B cell (primary cell): ENCODE results near the gene DTWD2. TPM values are rescaled to one million over a fixed set of nuclear protein-coding genes. Genes with fewer than 3 reads are reported as not detected.
"Not testable (repeated sequence)": the region's sequence is repeated elsewhere in the genome, so short reads cannot be mapped to it uniquely, and the experiment has no call there.

Experiments used
- ATAC-seq: fragments of 200-7000 bp; cut with Tn5 transposase; one replicate; pipeline ENCODE4 v1.10.0; 2021; ENCODE audit warnings: low read depth, mild to moderate bottlenecking, moderate number of reproducible peaks, moderate library complexity
- CTCF ChIA-PET: fragments of 350-600 bp; sonication (Branson Sonifier 250); formaldehyde crosslinking; loops from one replicate; lab custom pipeline; 2021; ENCODE audit warnings: antibody characterized with exemption, inconsistent platforms; lab: Charles Lee
- POLR2A ChIA-PET: fragments of 350-600 bp; sonication (Branson Sonifier 250); formaldehyde crosslinking; loops from one replicate; lab custom pipeline; 2021; ENCODE audit warnings: antibody characterized with exemption; lab: Charles Lee
- DNase-seq: peaks from one replicate; pipeline ENCODE4 v3.0.0; 2013
- H2AFZ ChIP-seq: 2 replicates; pipeline ENCODE4 v1.6.1; 2012; ENCODE audit warnings: mild to moderate bottlenecking, low read depth, low read length; ENCODE audit not compliant: insufficient read depth, poor library complexity, severe bottlenecking
- H3K27ac ChIP-seq, 2 donors: 1 replicate in 1 of 2; 2 replicates in 1 of 2; pipeline ENCODE4 v1.5.1; 2012 to 2013; ENCODE audit warnings: low read length in 2 of 2, mild to moderate bottlenecking in 2 of 2, moderate library complexity in 1 of 2
- H3K27me3 ChIP-seq, 4 experiments: fragments of 200-600 bp in 1 of 4; sonication (generic) in 1 of 4; replicated peaks in 1 of 4; 1 replicate in 2 of 4; 2 replicates in 2 of 4; pipeline versions ENCODE4 v1.6.1 to v1.7.0; 2013 to 2016; ENCODE audit warnings: low read length in 3 of 4, mild to moderate bottlenecking in 2 of 4, mixed read lengths in 1 of 4, moderate library complexity in 1 of 4; ENCODE audit not compliant: insufficient read depth in 4 of 4, control insufficient read depth in 3 of 4; ENCODE audit errors: control extremely low read depth in 1 of 4
- H3K36me3 ChIP-seq, 2 experiments: replicated peaks in 1 of 2; 1 replicate in 1 of 2; 2 replicates in 1 of 2; pipeline versions ENCODE4 v1.6.1 to v1.7.1; 2013; ENCODE audit warnings: low read length in 1 of 2; ENCODE audit not compliant: insufficient read depth in 2 of 2, control insufficient read depth in 1 of 2; ENCODE audit errors: control extremely low read depth in 1 of 2, extremely low read depth in 1 of 2
- H3K4me1 ChIP-seq, 2 donors: fragments of 200-600 bp in 1 of 2; sonication (generic) in 1 of 2; 1 replicate in 1 of 2; 2 replicates in 1 of 2; pipeline versions ENCODE4 v1.5.1 to v1.6.1; 2013 to 2017; ENCODE audit warnings: low read length in 2 of 2; ENCODE audit not compliant: control insufficient read depth in 2 of 2, insufficient read depth in 2 of 2
- H3K4me2 ChIP-seq: replicated peaks from 2 replicates; pipeline ENCODE3; 2012; ENCODE audit warnings: mild to moderate bottlenecking, low read depth, low read length; ENCODE audit not compliant: poor library complexity, severe bottlenecking
- H3K4me3 ChIP-seq, 5 experiments: fragments of 200-600 bp in 1 of 5; sonication (generic) in 1 of 5; 1 replicate in 3 of 5; 2 replicates in 2 of 5; pipeline versions ENCODE4 v1.5.1 to v1.7.0; 2011 to 2016; ENCODE audit warnings: low read length in 4 of 5, mild to moderate bottlenecking in 4 of 5, low read depth in 2 of 5, control low read depth in 1 of 5, moderate library complexity in 1 of 5; ENCODE audit not compliant: insufficient read depth in 1 of 5; ENCODE audit errors: control extremely low read depth in 1 of 5, extremely low read depth in 1 of 5
- H3K79me2 ChIP-seq: fragments of 200-600 bp; sonication (generic); one replicate; pipeline ENCODE4 v1.6.0; 2016; ENCODE audit warnings: low read length; ENCODE audit not compliant: control insufficient read depth, insufficient read depth
- H3K9ac ChIP-seq: fragments of 200-600 bp; sonication (generic); 2 replicates; pipeline ENCODE4 v1.6.1; 2017; ENCODE audit warnings: mild to moderate bottlenecking, low read length, moderate library complexity
- H3K9me3 ChIP-seq, 3 donors: one replicate each; pipeline versions ENCODE4 v1.6.1 to v1.7.1; 2013; ENCODE audit warnings: low read length in 2 of 3; ENCODE audit not compliant: control insufficient read depth in 2 of 3, insufficient read depth in 1 of 3; ENCODE audit errors: control extremely low read depth in 1 of 3
- H4K20me1 ChIP-seq: 2 replicates; pipeline ENCODE4 v1.6.0; 2012; ENCODE audit warnings: mild to moderate bottlenecking, low read length; ENCODE audit not compliant: insufficient read depth, control insufficient read depth, poor library complexity, severe bottlenecking
- H3K27ac Mint-ChIP-seq: one replicate; pipeline ENCODE4 v1.8.0; 2021; ENCODE audit warnings: mixed read lengths
- H3K27me3 Mint-ChIP-seq: one replicate; pipeline ENCODE4 v1.8.0; 2021; ENCODE audit warnings: mixed read lengths
- H3K4me1 Mint-ChIP-seq: one replicate; pipeline ENCODE4 v1.8.0; 2021; ENCODE audit warnings: mixed read lengths
- H3K4me3 Mint-ChIP-seq: one replicate; pipeline ENCODE4 v1.8.0; 2021; ENCODE audit warnings: mixed read lengths
- H3K9me3 Mint-ChIP-seq: one replicate; pipeline ENCODE4 v1.8.0; 2022; ENCODE audit warnings: mixed read lengths; ENCODE audit not compliant: insufficient read depth
- EZH2 ChIP-seq: IDR thresholded peaks from 2 replicates; pipeline ENCODE4 v1.6.1; 2012; ENCODE audit warnings: borderline replicate concordance, low read depth, mild to moderate bottlenecking, moderate library complexity, low read length; ENCODE audit not compliant: insufficient read depth, poor library complexity, severe bottlenecking
- WGBS: methylation state at CpG from one replicate; pipeline ENCODE4 v1.1.5; 2013; ENCODE audit warnings: missing lambda C conversion rate; ENCODE audit not compliant: insufficient coverage; 5-methylcytosine and 5-hydroxymethylcytosine counted together
- intact Hi-C: fragments of 100-400 bp; cut with micrococcal nuclease; formaldehyde crosslinking; loops from one replicate; pipeline ENCODE4 v1.10.0; 2022
- polyA plus RNA-seq: library from polyadenylated mRNA; depleted of rRNA; stranded (reverse); fragments of >200 nt; gene quantifications from 2 replicates; pipeline ENCODE4 v1.2.3, GENCODE V29; 2012
- total RNA-seq, 2 donors: library from RNA; stranded (reverse); fragments of 120-200 nt in 1 of 2; gene quantifications; 1 replicate in 1 of 2; 2 replicates in 1 of 2; pipeline versions ENCODE4 v1.2.3 to v1.2.4, GENCODE V29; 2013 to 2022
- TF ChIP-seq, protein P1 (sequence below): fragments of 200-600 bp; IDR thresholded peaks from one replicate; pipeline ENCODE4 v1.8.0; 2022; ENCODE audit warnings: antibody characterized with exemption, mild to moderate bottlenecking

The DTWD2 gene
- total and polyA plus RNA-seq, 2 donors (not counting 1 experiment from before 2014, with no cell fraction given): 3.7 to 6.0 TPM

DNA sequence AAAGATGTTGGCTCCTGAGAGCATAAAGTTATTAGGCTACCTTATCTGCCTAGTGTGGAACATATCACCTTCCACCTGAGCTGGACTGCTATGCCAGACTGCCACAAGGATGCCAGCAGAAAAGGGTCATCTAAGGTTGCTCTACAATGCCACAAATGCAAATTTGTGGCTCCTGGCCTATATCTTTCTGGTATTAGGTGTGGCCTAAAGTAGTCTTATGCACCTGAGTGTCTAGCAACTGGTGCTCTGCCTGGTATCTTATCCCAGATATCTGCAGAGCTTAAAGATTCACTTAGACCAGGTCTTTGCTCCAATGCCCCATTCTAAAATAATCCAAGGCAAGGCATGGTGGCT is 34.7 kb downstream of the DTWD2 start:
- ATAC-seq: no peak
- Histone ChIP-seq H2AFZ (no peak overlapping the region), H3K27me3 (no peaks in the 10 kb centered on the region), H3K79me2 (peaks cover 3% of the 10 kb centered on the region), H3K4me2 (no peak overlapping the region), H3K36me3 (no peaks in the 10 kb centered on the region), H4K20me1 (no peaks in the 10 kb centered on the region), H3K9me3 (no peaks in the 10 kb centered on the region), H3K4me3 (no peak overlapping the region), H3K27ac (no peak overlapping the region), H3K4me1 (peaks cover 0 to 3% of the 10 kb centered on the region in 2 donors), H3K9ac (no peak overlapping the region)
- no peak for DNase-seq
- Mint-ChIP-seq H3K9me3 (no peaks in the 10 kb centered on the region), H3K27me3 (no peaks in the 10 kb centered on the region), H3K4me3 (no peak overlapping the region), H3K27ac (no peak overlapping the region), H3K4me1 (peaks cover 4% of the 10 kb centered on the region)
- POLR2A ChIA-PET: no interaction called here
- CTCF ChIA-PET: no interaction called here
- TF ChIP-seq, protein P1, sequence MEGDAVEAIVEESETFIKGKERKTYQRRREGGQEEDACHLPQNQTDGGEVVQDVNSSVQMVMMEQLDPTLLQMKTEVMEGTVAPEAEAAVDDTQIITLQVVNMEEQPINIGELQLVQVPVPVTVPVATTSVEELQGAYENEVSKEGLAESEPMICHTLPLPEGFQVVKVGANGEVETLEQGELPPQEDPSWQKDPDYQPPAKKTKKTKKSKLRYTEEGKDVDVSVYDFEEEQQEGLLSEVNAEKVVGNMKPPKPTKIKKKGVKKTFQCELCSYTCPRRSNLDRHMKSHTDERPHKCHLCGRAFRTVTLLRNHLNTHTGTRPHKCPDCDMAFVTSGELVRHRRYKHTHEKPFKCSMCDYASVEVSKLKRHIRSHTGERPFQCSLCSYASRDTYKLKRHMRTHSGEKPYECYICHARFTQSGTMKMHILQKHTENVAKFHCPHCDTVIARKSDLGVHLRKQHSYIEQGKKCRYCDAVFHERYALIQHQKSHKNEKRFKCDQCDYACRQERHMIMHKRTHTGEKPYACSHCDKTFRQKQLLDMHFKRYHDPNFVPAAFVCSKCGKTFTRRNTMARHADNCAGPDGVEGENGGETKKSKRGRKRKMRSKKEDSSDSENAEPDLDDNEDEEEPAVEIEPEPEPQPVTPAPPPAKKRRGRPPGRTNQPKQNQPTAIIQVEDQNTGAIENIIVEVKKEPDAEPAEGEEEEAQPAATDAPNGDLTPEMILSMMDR: no peak
- no peak for TF ChIP-seq EZH2
- intact Hi-C loops: loop anchor here (10.0 kb wide), 1 partner anchor 1499 kb away; no protein-coding TSS in a partner anchor

GRCh38 chr5:118952992-118953651 is 35.2 kb downstream of the DTWD2 start:
- TF ChIP-seq, protein P1: no peak
- TF ChIP-seq EZH2: no peak
- Histone ChIP-seq H3K4me1 (peaks cover 0 to 3% of the 10 kb centered on the region in 2 donors), H3K4me3 (no peak overlapping the region), H3K4me2 (no peak overlapping the region), H2AFZ (no peak overlapping the region), H4K20me1 (no peaks in the 10 kb centered on the region), H3K9me3 (no peaks in the 10 kb centered on the region), H3K27ac (no peak overlapping the region), H3K9ac (no peak overlapping the region), H3K36me3 (no peaks in the 10 kb centered on the region), H3K79me2 (no peaks in the 10 kb centered on the region), H3K27me3 (no peaks in the 10 kb centered on the region)
- H3K9me3 Mint-ChIP-seq: no peaks in the 10 kb centered on the region
- intact Hi-C loops: loop anchor here (10.0 kb wide), 1 partner anchor 1498 kb away; no protein-coding TSS in a partner anchor
- no CpG with 5 or more reads among the region's 2 CpGs for WGBS
- no peaks in the 10 kb centered on the region for H3K27me3 Mint-ChIP-seq
- H3K4me1 Mint-ChIP-seq: peaks cover 4% of the 10 kb centered on the region
- DNase-seq (no peak), ATAC-seq (no peak)
- no peak overlapping the region for H3K4me3 Mint-ChIP-seq
- POLR2A ChIA-PET: no interaction called here
- H3K27ac Mint-ChIP-seq: no peak overlapping the region
- CTCF ChIA-PET: no interaction called here

DNA sequence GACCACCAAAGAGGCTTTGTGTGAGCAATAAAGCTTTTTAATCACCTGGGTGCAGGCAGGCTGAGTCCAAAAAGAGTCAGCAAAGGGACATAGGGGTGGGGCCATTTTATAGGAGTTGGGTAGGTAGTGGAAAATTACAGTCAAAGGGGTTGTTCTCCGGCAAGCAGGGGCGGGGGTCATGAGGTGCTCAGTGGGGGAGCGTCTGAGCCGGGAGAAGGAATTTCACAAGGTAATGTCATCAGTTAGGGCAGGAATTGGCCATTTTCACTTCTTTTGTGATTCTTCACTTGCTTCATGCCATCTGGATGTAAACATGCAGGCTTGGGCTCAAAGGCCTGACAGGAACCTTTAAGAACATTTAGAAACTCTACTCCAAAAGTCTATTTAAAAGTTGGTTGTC is 36.0 kb downstream of the DTWD2 start:
- H3K79me2 ChIP-seq, H3K4me3 ChIP-seq, DNase-seq, H3K27ac Mint-ChIP-seq, ATAC-seq, H3K27ac ChIP-seq, H3K4me1 Mint-ChIP-seq, H3K27me3 Mint-ChIP-seq, H3K9me3 Mint-ChIP-seq, H2AFZ ChIP-seq, H3K9ac ChIP-seq, H3K36me3 ChIP-seq, CTCF ChIA-PET, POLR2A ChIA-PET, H3K4me1 ChIP-seq, H3K9me3 ChIP-seq, H4K20me1 ChIP-seq, H3K27me3 ChIP-seq, H3K4me3 Mint-ChIP-seq, H3K4me2 ChIP-seq: not testable (repeated sequence)
- 96% methylated on average over 4 of the region's 4 CpGs for WGBS
- intact Hi-C loops: loop anchor here (10.0 kb wide), 1 partner anchor 1498 kb away; no protein-coding TSS in a partner anchor
